WI38 (cell line): ENCODE data around the gene TMEM106C.

Source experiments
- H3K4me3 ChIP-seq: 2 replicates; pipeline ENCODE4 v1.5.1; 2011; ENCODE audit warnings: low read depth, mild to moderate bottlenecking, control low read depth, low read length
- TF ChIP-seq, protein P1 (sequence below): IDR thresholded peaks from 2 replicates; pipeline ENCODE4 v1.5.1; 2012; ENCODE audit warnings: low read depth, mild to moderate bottlenecking, control low read depth, low read length

Gene TMEM106C

DNA sequence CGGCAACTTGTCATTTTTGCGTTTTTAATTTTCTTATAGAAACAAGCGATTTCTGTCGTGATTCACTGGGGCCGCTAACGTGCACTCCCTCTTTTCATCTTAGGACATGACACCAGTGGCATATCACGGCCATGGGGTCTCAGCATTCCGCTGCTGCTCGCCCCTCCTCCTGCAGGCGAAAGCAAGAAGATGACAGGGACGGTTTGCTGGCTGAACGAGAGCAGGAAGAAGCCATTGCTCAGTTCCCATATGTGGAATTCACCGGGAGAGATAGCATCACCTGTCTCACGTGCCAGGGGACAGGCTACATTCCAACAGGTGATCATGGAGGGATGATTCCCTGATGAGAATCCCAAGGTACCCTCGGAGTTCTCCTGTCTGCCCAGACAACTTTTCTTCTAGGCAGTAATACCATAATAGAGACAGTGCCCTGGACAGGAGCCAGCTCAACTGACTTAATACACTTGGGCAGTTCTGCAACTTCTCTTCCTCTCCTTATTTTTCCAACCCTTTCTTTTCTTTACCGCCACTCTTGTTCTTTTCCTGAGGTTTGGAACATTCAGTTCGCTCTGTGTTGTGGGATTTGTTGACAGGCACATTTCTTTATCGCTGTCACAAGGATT lies 821 bp downstream of the TMEM106C start:
- TF ChIP-seq, protein P1, sequence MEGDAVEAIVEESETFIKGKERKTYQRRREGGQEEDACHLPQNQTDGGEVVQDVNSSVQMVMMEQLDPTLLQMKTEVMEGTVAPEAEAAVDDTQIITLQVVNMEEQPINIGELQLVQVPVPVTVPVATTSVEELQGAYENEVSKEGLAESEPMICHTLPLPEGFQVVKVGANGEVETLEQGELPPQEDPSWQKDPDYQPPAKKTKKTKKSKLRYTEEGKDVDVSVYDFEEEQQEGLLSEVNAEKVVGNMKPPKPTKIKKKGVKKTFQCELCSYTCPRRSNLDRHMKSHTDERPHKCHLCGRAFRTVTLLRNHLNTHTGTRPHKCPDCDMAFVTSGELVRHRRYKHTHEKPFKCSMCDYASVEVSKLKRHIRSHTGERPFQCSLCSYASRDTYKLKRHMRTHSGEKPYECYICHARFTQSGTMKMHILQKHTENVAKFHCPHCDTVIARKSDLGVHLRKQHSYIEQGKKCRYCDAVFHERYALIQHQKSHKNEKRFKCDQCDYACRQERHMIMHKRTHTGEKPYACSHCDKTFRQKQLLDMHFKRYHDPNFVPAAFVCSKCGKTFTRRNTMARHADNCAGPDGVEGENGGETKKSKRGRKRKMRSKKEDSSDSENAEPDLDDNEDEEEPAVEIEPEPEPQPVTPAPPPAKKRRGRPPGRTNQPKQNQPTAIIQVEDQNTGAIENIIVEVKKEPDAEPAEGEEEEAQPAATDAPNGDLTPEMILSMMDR = no peak
- peak overlapping the region; percentile 94 for H3K4me3 ChIP-seq

DNA sequence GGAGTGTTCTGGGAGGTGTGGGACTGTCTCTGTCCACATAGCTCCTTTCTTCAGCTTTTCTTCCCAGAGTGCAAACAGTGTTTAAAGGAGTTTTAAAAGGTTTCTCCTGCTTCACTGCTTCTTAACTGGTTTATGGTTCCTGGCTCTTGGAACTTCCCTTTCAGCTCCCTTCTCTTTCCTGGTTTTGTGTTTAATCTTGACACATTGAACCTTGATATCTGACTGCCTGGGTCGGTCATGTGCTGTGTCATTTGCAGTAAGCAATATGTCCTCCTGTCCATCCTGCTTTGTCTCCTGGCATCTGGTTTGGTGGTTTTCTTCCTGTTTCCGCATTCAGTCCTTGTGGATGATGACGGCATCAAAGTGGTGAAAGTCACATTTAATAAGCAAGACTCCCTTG lies 2.2 kb downstream of the TMEM106C start:
- no peak overlapping the region for H3K4me3 ChIP-seq
- TF ChIP-seq, protein P1 = no peak

DNA sequence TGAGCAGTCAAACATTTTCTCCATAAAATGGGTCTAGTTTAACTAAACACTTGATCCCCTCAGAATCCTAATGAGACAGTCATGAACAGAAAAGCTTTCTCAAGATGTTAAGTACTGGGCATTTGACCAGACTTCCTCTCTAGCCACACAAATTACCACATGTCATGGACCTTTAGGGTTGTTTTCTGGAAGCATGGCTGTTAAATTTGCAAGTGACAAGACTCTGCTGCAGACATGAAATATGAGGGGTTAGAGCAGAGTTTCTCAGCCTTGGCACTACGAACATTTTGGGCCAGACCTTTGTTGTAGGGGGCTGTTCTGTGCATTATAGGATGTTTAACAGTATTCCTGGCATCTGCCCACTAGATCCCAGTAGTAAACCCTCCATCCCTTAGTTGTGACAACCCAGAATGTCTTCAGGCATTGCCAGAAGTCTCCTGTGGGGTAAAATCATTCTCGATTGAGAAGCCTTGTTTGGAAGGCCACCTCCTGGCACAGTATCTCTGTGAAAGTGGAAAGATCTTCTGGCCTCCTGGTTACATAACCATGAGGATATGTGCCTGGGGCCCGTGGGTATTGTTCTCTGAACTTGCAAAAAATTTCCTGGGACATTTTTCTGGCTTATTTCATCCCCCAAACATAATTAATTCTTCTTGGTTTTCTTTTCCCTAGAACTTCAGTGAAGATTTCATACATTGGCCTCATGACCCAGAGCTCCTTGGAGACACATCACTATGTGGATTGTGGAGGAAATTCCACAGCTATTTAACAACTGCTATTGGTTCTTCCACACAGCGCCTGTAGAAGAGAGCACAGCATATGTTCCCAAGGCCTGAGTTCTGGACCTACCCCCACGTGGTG lies 4.3 kb downstream of the TMEM106C start:
- H3K4me3 ChIP-seq = no peak overlapping the region

DNA sequence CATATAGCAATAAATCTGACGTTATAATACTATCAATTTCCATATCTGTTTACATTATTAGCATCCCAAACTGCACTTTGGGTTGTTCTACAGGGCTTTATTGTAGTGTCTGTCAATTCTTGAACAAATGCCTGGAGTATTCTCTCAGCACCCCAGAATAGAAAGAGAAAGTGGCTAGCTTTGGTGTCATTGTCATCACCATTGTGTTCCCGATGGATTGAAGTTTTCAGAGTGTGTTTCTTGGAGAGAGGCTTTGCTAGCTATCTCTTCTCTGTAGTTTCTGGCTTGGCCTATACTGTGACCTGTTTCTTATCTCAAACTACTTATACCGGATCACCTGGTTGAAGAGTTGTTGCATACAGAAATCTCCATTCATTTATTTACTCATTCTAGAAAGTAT lies 6.4 kb downstream of the TMEM106C start:
- TF ChIP-seq, protein P1 = no peak
- no peak overlapping the region for H3K4me3 ChIP-seq

More for the DNA sequence above, 4.3 kb downstream of the TMEM106C start:
- TF ChIP-seq, protein P1 = no peak

DNA sequence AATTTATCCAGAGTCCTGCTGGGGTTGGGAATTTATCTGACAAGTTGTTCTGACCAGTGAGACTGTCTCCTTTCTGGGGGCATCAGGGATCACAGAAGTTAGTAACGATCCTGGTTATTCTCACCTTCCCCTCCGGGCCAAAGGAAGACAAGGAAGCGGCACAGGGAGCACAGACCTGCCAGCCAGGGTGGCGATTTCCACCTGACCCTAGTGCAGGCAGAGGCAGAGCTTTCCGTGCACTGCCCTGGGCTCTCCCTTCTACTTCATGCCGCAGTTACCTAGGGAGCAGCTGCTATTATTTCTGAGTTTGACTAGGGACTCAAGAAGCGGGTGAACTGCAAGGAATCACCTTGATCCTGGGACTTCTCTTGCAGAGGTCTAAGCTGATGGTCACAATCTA lies 7.4 kb downstream of the TMEM106C start:
- H3K4me3 ChIP-seq = no peak overlapping the region

DNA sequence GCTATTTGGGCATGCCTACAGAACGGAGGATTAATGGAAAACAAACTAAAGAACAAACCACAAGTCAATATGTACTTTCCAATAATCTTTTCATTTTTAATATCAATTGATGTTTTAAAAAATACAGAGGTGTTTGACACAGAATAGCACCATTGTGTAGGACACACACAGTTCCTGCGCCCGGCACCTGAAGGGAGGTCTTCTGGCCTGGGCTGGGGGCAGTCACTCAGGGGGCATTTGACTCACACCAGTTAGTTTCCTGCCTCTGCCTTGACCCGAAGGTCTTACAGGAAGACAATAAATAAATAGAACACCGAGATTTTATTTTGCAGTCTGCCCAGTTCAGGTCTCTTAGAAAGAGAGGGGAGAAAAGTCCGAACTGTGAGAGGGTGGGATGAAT lies 9.5 kb downstream of the TMEM106C start:
- TF ChIP-seq, protein P1 = no peak

More for the DNA sequence above, 7.4 kb downstream of the TMEM106C start:
- TF ChIP-seq, protein P1 = no peak

DNA sequence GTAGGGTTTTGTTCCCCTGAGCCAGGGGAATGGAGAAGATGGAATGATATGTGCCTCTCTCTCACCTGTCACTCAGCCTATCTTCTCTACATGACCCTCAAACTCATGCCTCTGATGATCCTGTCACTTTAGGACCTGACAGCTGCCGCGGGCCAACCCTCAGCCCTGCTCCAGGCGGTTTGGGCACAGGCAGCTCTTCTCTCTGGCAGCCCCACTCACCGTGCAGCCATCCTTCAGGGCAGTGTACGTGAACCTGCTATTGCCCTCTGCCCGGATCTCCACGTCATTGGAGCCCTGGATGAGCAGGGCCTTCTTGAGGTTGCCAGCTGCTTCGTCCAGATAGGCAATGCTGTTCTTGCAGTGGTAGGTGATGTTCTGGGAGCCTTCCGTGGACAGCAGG lies 10.5 kb downstream of the TMEM106C start:
- TF ChIP-seq, protein P1 = no peak

More for the DNA sequence above, 9.5 kb downstream of the TMEM106C start:
- no peak overlapping the region for H3K4me3 ChIP-seq

More for the DNA sequence above, 10.5 kb downstream of the TMEM106C start:
- H3K4me3 ChIP-seq = no peak overlapping the region
